ENCODE data around the gene MNS1.
"Not testable (repeated sequence)": the region's sequence is repeated elsewhere in the genome, so short reads cannot be mapped to it uniquely, and the experiment has no call there.

Gene MNS1

GRCh38 chr15:56456229-56456628 is 8.7 kb downstream of the MNS1 start:
- DNase-seq (ENCODE audit: low read depth in 1 of 2, low spot score in 1 of 2) = no peak

GRCh38 chr15:56454836-56455235 is 10.1 kb downstream of the MNS1 start:
- DNase-seq (ENCODE audit: low read depth in 1 of 2, low spot score in 1 of 2) = no peak

GRCh38 chr15:56445746-56446145 is 19.2 kb downstream of the MNS1 start:
- no peak for DNase-seq (ENCODE audit: low read depth in 1 of 2, low spot score in 1 of 2)

- no peak for DNase-seq (ENCODE audit: low read depth in 1 of 2, low spot score in 1 of 2)
Measured at GRCh38 chr15:56442354-56442753, 22.6 kb downstream of the MNS1 start.

- DNase-seq (ENCODE audit: low read depth in 1 of 2, low spot score in 1 of 2) = no peak
Measured at GRCh38 chr15:56440214-56440770, 24.6 kb downstream of the MNS1 start.

- DNase-seq (ENCODE audit: low read depth in 1 of 2, low spot score in 1 of 2) = no peak
Measured at GRCh38 chr15:56432304-56432703, 32.6 kb downstream of the MNS1 start.

- no peak for DNase-seq (ENCODE audit: low read depth in 1 of 2, low spot score in 1 of 2)
Measured at GRCh38 chr15:56428821-56429458, 36.0 kb downstream of the MNS1 start.

GRCh38 chr15:56425976-56426375 is 39.0 kb downstream of the MNS1 start:
- DNase-seq (ENCODE audit: low read depth in 1 of 2, low spot score in 1 of 2) = no peak

GRCh38 chr15:56425276-56425675 is 39.7 kb downstream of the MNS1 start:
- DNase-seq (ENCODE audit: low read depth in 1 of 2, low spot score in 1 of 2) = no peak

- not testable (repeated sequence) for DNase-seq (ENCODE audit: low read depth in 1 of 2, low spot score in 1 of 2)
Measured at GRCh38 chr15:56413114-56413733, 51.7 kb downstream of the MNS1 start.

GRCh38 chr15:56411122-56411749 is 53.7 kb downstream of the MNS1 start:
- DNase-seq (ENCODE audit: low read depth in 1 of 2, low spot score in 1 of 2) = no peak

GRCh38 chr15:56410721-56411120 is 54.2 kb downstream of the MNS1 start:
- DNase-seq (ENCODE audit: low read depth in 1 of 2, low spot score in 1 of 2) = no peak

- not testable (repeated sequence) for DNase-seq (ENCODE audit: low read depth in 1 of 2, low spot score in 1 of 2)
Measured at GRCh38 chr15:56399209-56399608, 65.7 kb downstream of the MNS1 start.

GRCh38 chr15:56397325-56397724 is 67.6 kb downstream of the MNS1 start:
- not testable (repeated sequence) for DNase-seq (ENCODE audit: low read depth in 1 of 2, low spot score in 1 of 2)

GRCh38 chr15:56394909-56395308 is 70.0 kb downstream of the MNS1 start:
- DNase-seq (ENCODE audit: low read depth in 1 of 2, low spot score in 1 of 2) = no peak

GRCh38 chr15:56393277-56393676 is 71.7 kb downstream of the MNS1 start:
- no peak for DNase-seq (ENCODE audit: low read depth in 1 of 2, low spot score in 1 of 2)

GRCh38 chr15:56390739-56391267 is 74.1 kb downstream of the MNS1 start:
- DNase-seq (ENCODE audit: low read depth in 1 of 2, low spot score in 1 of 2) = no peak

- no peak for DNase-seq (ENCODE audit: low read depth in 1 of 2, low spot score in 1 of 2)
Measured at GRCh38 chr15:56385908-56386307, 79.0 kb downstream of the MNS1 start.

GRCh38 chr15:56383010-56383409 is 81.9 kb downstream of the MNS1 start:
- no peak for DNase-seq (ENCODE audit: low read depth in 1 of 2, low spot score in 1 of 2)
